GM19328 (cell line): ENCODE results near the gene NAPSA.
"Not testable (repeated sequence)": the region's sequence is repeated elsewhere in the genome, so short reads cannot be mapped to it uniquely, and the experiment has no call there.

Source experiments
- ATAC-seq: cut with Tn5 transposase; IDR thresholded peaks from one replicate; pipeline ENCODE4 v1.9.1; 2021; ENCODE audit warnings: mild to moderate bottlenecking, moderate library complexity; ENCODE audit not compliant: unreplicated experiment

The NAPSA gene

GRCh38 chr19:50365434-50366306 is at the start of gene NAPSA:
Gene NAPSA (minus strand): TSS chr19:50365639. CDS start chr19:50365621, 18 bp downstream.
- no peak for ATAC-seq

GRCh38 chr19:50413531-50413930 is 48.1 kb upstream of the NAPSA start:
- ATAC-seq: no peak

- ATAC-seq: no peak
Observed at GRCh38 chr19:50413096-50413495, 47.7 kb upstream of the NAPSA start.

- ATAC-seq: no peak
Observed at GRCh38 chr19:50412419-50412818, 47.0 kb upstream of the NAPSA start.

GRCh38 chr19:50410109-50410508 is 44.7 kb upstream of the NAPSA start:
- no peak for ATAC-seq

- ATAC-seq: no peak
Observed at GRCh38 chr19:50409347-50409746, 43.9 kb upstream of the NAPSA start.

- no peak for ATAC-seq
Observed at GRCh38 chr19:50406829-50407228, 41.4 kb upstream of the NAPSA start.

- no peak for ATAC-seq
Observed at GRCh38 chr19:50406156-50406820, 40.8 kb upstream of the NAPSA start.

- ATAC-seq: no peak
Observed at GRCh38 chr19:50402544-50403301, 37.3 kb upstream of the NAPSA start.

- ATAC-seq: no peak
Observed at GRCh38 chr19:50401605-50402450, 36.4 kb upstream of the NAPSA start.

GRCh38 chr19:50399368-50399745 is 33.9 kb upstream of the NAPSA start:
- ATAC-seq: no peak

GRCh38 chr19:50398675-50399367 is 33.4 kb upstream of the NAPSA start:
- ATAC-seq: no peak

- ATAC-seq: no peak
Observed at GRCh38 chr19:50394017-50394416, 28.6 kb upstream of the NAPSA start.

- ATAC-seq: no peak
Observed at GRCh38 chr19:50393589-50393988, 28.1 kb upstream of the NAPSA start.

- ATAC-seq: no peak
Observed at GRCh38 chr19:50392759-50393158, 27.3 kb upstream of the NAPSA start.

- not testable (repeated sequence) for ATAC-seq
Observed at GRCh38 chr19:50390952-50391351, 25.5 kb upstream of the NAPSA start.

- ATAC-seq: not testable (repeated sequence)
Observed at GRCh38 chr19:50390295-50390694, 24.9 kb upstream of the NAPSA start.

- no peak for ATAC-seq
Observed at GRCh38 chr19:50387868-50388245, 22.4 kb upstream of the NAPSA start.

GRCh38 chr19:50387176-50387867 is 21.9 kb upstream of the NAPSA start:
- no peak for ATAC-seq
